ENCODE data around the gene RHOBTB1. TPM values are rescaled to one million over a fixed set of nuclear protein-coding genes. Genes with fewer than 3 reads are reported as not detected.

Gene RHOBTB1
- total RNA-seq, 2 donors from 2014 or later, result 16.7 to 19.6 TPM

DNA sequence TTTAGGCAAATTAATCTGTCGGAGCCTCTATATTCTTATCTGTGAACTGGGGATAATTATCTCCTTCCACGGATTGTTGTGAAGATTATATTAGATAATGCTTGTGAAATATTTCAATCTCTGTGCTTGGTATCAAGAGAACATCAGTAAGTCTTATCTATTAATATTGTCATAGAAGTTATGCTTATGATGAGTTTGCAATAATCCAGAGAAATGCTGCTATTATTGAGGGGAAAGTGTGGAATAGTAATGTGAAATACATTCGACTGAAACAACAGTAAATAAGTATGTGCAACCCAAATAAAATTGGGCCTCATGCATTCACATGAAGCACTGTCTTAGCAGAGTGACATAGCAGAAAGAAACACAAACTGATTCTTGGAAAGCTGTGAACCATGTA lies 13.7 kb downstream of the RHOBTB1 start:
- no peak overlapping the region for H3K27ac ChIP-seq
- TF ChIP-seq, protein P1, sequence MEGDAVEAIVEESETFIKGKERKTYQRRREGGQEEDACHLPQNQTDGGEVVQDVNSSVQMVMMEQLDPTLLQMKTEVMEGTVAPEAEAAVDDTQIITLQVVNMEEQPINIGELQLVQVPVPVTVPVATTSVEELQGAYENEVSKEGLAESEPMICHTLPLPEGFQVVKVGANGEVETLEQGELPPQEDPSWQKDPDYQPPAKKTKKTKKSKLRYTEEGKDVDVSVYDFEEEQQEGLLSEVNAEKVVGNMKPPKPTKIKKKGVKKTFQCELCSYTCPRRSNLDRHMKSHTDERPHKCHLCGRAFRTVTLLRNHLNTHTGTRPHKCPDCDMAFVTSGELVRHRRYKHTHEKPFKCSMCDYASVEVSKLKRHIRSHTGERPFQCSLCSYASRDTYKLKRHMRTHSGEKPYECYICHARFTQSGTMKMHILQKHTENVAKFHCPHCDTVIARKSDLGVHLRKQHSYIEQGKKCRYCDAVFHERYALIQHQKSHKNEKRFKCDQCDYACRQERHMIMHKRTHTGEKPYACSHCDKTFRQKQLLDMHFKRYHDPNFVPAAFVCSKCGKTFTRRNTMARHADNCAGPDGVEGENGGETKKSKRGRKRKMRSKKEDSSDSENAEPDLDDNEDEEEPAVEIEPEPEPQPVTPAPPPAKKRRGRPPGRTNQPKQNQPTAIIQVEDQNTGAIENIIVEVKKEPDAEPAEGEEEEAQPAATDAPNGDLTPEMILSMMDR (IDR thresholded peaks at IDR 0.05), result no peak
- no peak overlapping the region for H3K4me3 ChIP-seq
- no peaks in the 10 kb centered on the region for H3K9me3 ChIP-seq
- DNase-seq (ENCODE audit: low spot score) (no peak), ATAC-seq (ENCODE audit: insufficient number of reproducible peaks, low FRiP score, low read depth) (no peak)
- peaks cover 0 to 8% of the 10 kb centered on the region in 2 donors for H3K4me1 ChIP-seq (ENCODE audit: control insufficient read depth in 1 of 2, low read depth in 2 of 2)
- no peaks in the 10 kb centered on the region for H3K36me3 ChIP-seq
- H3K27me3 ChIP-seq (replicated peaks; ENCODE audit: insufficient read depth), result no peaks in the 10 kb centered on the region

DNA sequence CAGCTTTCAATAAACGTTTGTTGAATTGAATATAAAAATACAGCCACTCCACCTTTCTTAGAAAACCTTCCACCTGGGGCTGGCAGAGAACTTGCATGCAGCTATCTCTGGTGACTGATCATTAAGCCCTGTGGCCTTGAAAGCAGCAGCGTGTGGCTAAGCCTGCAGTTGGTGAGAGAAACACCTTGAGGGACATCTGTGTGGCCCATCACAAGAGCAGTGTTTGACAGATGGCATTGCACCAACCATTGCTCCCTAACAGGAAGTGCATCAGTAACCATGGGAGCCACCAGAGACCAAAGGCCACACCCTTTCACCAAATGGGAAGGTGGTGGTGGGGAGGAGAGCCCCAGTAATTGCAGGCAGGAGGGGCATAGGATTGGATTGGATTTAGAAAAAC lies 22.4 kb downstream of the RHOBTB1 start:
- H3K4me3 ChIP-seq, result no peak overlapping the region
- no peak overlapping the region for H3K27ac ChIP-seq
- H3K9me3 ChIP-seq, result no peaks in the 10 kb centered on the region
- no peak for DNase-seq (ENCODE audit: low spot score)
- no peak for ATAC-seq (ENCODE audit: insufficient number of reproducible peaks, low FRiP score, low read depth)
- no peaks in the 10 kb centered on the region for H3K36me3 ChIP-seq
- TF ChIP-seq, protein P1 (IDR thresholded peaks at IDR 0.05), result no peak
- no peaks in the 10 kb centered on the region for H3K27me3 ChIP-seq (replicated peaks; ENCODE audit: insufficient read depth)
- H3K4me1 ChIP-seq (ENCODE audit: control insufficient read depth in 1 of 2, low read depth in 2 of 2), result no peaks in the 10 kb centered on the region

DNA sequence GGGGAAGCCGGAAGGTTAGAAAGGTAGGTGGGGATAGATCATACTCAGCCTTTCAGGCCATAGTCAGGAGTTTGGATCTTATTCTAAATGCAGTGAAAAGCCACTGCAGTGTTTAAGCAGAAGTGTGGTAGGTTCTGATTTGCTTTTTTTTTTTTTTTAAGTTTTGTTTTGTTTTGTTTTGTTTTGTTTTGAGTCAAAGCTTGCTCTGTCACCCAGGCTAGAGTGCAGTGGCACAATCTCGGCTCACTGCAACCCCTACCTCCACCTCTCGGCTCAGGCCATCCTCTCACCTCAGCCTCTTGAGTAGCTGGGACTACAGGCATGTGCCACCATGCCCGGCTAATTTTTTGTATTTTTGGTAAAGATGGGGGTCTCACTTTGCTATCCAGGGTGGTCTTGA lies 23.5 kb downstream of the RHOBTB1 start:
- H3K27ac ChIP-seq, result no peak overlapping the region
- peaks cover 0 to 4% of the 10 kb centered on the region in 2 donors for H3K4me1 ChIP-seq (ENCODE audit: control insufficient read depth in 1 of 2, low read depth in 2 of 2)
- H3K4me3 ChIP-seq, result no peak overlapping the region
- no peaks in the 10 kb centered on the region for H3K36me3 ChIP-seq
- no peaks in the 10 kb centered on the region for H3K9me3 ChIP-seq
- ATAC-seq (ENCODE audit: insufficient number of reproducible peaks, low FRiP score, low read depth) (no peak), DNase-seq (ENCODE audit: low spot score) (no peak)
- H3K27me3 ChIP-seq (replicated peaks; ENCODE audit: insufficient read depth), result no peaks in the 10 kb centered on the region
- TF ChIP-seq, protein P1 (IDR thresholded peaks at IDR 0.05), result no peak

DNA sequence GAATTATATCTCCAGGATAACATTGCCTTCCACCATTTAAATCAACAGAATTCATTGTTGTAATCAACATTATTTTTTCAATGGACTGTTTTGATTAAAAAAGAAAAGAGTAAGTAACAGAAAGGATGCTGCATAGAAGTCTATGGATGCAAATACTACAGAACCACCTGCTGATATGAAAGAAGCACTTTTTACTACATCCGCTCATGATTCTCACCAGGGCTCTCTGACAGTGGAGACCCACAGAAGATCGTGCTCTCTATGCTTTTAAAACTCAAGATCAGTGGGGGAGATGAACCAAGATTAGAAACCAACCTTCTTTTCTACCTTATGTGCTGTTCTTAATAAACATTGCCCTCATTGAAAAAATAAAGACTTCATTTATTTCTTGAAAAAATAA lies 24.4 kb downstream of the RHOBTB1 start:
- ATAC-seq (ENCODE audit: insufficient number of reproducible peaks, low FRiP score, low read depth) (no peak), DNase-seq (ENCODE audit: low spot score) (no peak)
- Histone ChIP-seq H3K36me3 (no peaks in the 10 kb centered on the region), H3K27me3 (replicated peaks; ENCODE audit: insufficient read depth) (no peaks in the 10 kb centered on the region), H3K4me1 (ENCODE audit: control insufficient read depth in 1 of 2, low read depth in 2 of 2) (peaks cover 0 to 12% of the 10 kb centered on the region in 2 donors), H3K27ac (no peak overlapping the region), H3K4me3 (no peak overlapping the region), H3K9me3 (no peaks in the 10 kb centered on the region)
- TF ChIP-seq, protein P1 (IDR thresholded peaks at IDR 0.05), result no peak

DNA sequence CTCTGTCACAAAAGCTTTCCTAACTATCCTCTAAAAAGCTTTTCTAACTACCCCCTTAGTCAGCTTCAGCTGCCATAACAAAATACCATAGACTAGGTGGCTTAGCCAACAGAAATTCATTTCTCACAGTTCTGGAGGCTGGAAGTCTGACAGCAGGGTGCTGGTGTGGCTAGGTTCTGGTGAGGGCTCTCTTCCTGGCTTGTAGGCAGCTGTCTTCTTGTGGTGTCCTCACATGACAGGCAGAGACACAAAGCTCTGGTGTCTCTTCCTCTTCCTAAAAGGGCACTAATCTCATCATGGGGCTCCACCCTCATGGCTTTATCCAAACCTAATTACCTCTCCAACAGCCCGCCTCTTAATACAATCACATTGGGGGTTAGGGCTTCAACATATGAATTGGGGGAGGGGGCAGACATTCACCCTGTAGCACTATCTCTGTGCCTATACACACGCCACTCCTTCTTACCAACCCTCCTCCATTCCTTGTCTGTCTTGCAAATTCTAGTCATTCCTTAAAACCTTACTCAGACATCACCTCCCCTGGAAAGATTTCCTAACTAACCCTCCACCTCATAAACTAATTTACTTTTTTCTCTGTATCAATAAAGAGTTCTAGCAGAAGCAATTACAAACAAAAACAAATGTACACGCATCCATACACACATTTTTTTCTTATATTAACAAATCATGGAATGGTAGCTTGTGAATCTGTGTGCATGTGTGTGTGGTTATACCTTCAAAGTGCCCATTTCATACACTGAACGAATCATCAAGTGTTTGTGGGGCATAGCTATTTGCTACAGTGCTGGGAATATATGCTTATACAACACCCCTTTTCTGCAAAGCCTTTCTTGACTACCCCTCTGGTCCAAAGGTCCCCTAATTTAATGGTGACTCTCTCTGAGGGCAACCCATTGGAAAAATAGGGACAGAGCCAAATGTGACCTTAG lies 26.4 kb downstream of the RHOBTB1 start:
- H3K4me3 ChIP-seq, result no peak overlapping the region
- DNase-seq (ENCODE audit: low spot score), result no peak
- H3K36me3 ChIP-seq, result no peaks in the 10 kb centered on the region
- no peak for ATAC-seq (ENCODE audit: insufficient number of reproducible peaks, low FRiP score, low read depth)
- no peaks in the 10 kb centered on the region for H3K27me3 ChIP-seq (replicated peaks; ENCODE audit: insufficient read depth)
- H3K4me1 ChIP-seq (ENCODE audit: control insufficient read depth in 1 of 2, low read depth in 2 of 2), result peaks cover 3 to 19% of the 10 kb centered on the region in 2 donors
- TF ChIP-seq, protein P1 (IDR thresholded peaks at IDR 0.05), result no peak
- no peaks in the 10 kb centered on the region for H3K9me3 ChIP-seq
- H3K27ac ChIP-seq, result no peak overlapping the region

Measured in thoracic aorta (tissue), 2 donors.